ENCODE results near the gene PCDH1. TPM values are rescaled to one million over a fixed set of nuclear protein-coding genes. Genes with fewer than 3 reads are reported as not detected.
A peak's percentile ranks its signal among the peaks of the same experiment; 100 is the strongest.

The PCDH1 gene
- total RNA-seq, 1 donor from 2014 or later: 66.6 TPM

GRCh38 chr5:141875022-141875740 is 3.0 kb downstream of the PCDH1 start:
- Histone ChIP-seq H3K9me3 (no peaks in the 10 kb centered on the region), H3K4me1 (peaks cover 41% of the 10 kb centered on the region), H3K27me3 (peaks cover 19% of the 10 kb centered on the region), H3K36me3 (no peaks in the 10 kb centered on the region), H3K27ac (peak overlapping the region; percentile 78), H3K4me3 (peak overlapping the region; percentile 66)
- ATAC-seq (no peak), DNase-seq (no peak)
- TF ChIP-seq, protein P1, sequence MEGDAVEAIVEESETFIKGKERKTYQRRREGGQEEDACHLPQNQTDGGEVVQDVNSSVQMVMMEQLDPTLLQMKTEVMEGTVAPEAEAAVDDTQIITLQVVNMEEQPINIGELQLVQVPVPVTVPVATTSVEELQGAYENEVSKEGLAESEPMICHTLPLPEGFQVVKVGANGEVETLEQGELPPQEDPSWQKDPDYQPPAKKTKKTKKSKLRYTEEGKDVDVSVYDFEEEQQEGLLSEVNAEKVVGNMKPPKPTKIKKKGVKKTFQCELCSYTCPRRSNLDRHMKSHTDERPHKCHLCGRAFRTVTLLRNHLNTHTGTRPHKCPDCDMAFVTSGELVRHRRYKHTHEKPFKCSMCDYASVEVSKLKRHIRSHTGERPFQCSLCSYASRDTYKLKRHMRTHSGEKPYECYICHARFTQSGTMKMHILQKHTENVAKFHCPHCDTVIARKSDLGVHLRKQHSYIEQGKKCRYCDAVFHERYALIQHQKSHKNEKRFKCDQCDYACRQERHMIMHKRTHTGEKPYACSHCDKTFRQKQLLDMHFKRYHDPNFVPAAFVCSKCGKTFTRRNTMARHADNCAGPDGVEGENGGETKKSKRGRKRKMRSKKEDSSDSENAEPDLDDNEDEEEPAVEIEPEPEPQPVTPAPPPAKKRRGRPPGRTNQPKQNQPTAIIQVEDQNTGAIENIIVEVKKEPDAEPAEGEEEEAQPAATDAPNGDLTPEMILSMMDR (IDR thresholded peaks at IDR 0.05): no peak
- intact Hi-C loops (cut with DNase I): loop anchor here (5.0 kb wide), 1 partner anchor 87 kb away; no protein-coding TSS in a partner anchor

DNA sequence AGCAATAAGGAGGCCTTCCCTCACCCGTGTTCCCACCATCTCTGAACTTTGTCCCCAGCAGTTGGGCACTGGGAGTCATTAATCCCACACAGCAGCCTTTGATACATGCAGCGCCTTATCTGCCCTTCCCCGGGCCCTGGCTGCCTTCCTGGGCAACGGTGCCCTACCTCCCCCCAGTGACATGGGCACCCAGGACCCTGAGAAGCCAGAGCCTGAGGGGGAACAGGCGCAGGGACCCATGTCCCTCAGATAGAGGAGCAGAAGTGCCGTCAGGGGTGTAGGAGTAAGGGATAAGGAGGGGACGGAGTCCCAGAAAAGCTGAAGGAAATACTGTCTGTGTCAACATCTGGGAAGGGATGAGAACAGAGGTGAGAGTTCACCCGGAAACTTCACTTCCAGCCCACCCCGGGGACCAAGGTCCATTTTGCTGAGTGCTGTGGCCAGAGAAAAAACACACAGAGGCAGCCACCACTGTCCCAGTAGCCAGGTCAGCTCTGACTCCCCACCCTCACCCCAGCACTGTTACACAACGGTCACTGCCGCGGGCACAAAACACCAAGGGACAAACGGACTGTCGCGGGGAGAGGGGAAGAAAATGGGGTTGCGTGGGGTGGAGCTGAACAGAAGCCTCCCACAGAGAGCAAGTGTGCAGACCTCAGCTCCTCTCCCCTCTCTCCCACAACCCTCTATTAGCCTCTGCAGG is 3.8 kb downstream of the PCDH1 start:
- Histone ChIP-seq H3K4me3 (peak overlapping the region; percentile 66), H3K36me3 (no peaks in the 10 kb centered on the region), H3K27ac (peak overlapping the region; percentile 11), H3K4me1 (peaks cover 37% of the 10 kb centered on the region), H3K27me3 (peaks cover 19% of the 10 kb centered on the region), H3K9me3 (no peaks in the 10 kb centered on the region)
- intact Hi-C loops (cut with DNase I): no loop called here
- DNase-seq (peak; percentile 66), ATAC-seq (no peak)
- TF ChIP-seq, protein P1 (IDR thresholded peaks at IDR 0.05): no peak

DNA sequence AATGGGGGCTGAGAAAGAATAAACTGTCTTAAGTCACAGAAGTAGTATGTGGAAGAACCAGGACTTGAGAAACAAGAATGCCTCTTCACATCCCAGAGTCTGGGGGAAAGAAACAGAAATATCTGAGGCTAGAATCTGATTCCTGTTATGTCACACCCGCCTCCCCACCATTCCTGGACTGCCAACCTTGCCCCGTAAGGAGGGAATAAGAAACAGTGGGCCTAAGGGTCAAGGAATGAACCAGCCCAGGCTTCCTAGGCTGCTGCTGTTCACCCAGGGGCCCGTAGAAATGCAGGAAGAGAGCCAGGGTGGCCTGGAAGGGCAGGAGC is 4.3 kb downstream of the PCDH1 start:
- Histone ChIP-seq H3K4me1 (peaks cover 32% of the 10 kb centered on the region), H3K27ac (no peak overlapping the region), H3K27me3 (peaks cover 19% of the 10 kb centered on the region), H3K4me3 (no peak overlapping the region), H3K9me3 (no peaks in the 10 kb centered on the region), H3K36me3 (peaks cover under 1% of the 10 kb centered on the region)
- DNase-seq (no peak), ATAC-seq (no peak)
- TF ChIP-seq, protein P1 (IDR thresholded peaks at IDR 0.05): no peak
- intact Hi-C loops (cut with DNase I): no loop called here

- peaks cover 16% of the 10 kb centered on the region for H3K27me3 ChIP-seq
- H3K27ac ChIP-seq: no peak overlapping the region
- H3K4me1 ChIP-seq: peaks cover 27% of the 10 kb centered on the region
- ATAC-seq (no peak), DNase-seq (peak; percentile 15)
- intact Hi-C loops (cut with DNase I): no loop called here
- no peak overlapping the region for H3K4me3 ChIP-seq
- peaks cover 11% of the 10 kb centered on the region for H3K36me3 ChIP-seq
- TF ChIP-seq, protein P1 (IDR thresholded peaks at IDR 0.05): no peak
- H3K9me3 ChIP-seq: no peaks in the 10 kb centered on the region
Observed at GRCh38 chr5:141872496-141873356, 5.5 kb downstream of the PCDH1 start.

DNA sequence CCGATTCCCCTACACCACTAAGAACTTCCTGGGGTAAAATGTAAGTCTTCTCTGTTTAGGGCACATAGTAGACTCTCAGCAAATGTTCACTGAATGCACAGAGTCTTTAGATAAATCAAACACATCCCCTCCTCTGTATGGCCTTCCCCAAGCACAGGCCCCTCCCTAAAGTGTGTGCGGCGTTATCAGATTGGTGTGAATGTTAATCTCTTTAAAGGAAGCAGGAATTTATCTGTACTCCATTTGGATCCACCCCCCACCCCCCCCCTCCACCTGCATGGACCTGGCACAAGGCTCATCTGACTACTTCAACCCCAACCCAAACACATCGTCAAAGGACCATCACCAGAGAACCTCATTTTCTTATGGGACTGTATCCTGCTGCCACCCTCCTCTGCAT is 6.3 kb downstream of the PCDH1 start:
- H3K4me1 ChIP-seq: peaks cover 22% of the 10 kb centered on the region
- H3K4me3 ChIP-seq: no peak overlapping the region
- peaks cover 10% of the 10 kb centered on the region for H3K27me3 ChIP-seq
- no peak for DNase-seq
- H3K9me3 ChIP-seq: no peaks in the 10 kb centered on the region
- no peak for ATAC-seq
- intact Hi-C loops (cut with DNase I): no loop called here
- H3K27ac ChIP-seq: peak overlapping the region; percentile 6
- H3K36me3 ChIP-seq: peaks cover 12% of the 10 kb centered on the region
- TF ChIP-seq, protein P1 (IDR thresholded peaks at IDR 0.05): no peak

All from upper lobe of right lung (tissue), 1 donor.